ENCODE data around the gene MACROD2.

MACROD2 gene

GRCh38 chr20:16018881-16019280, 2023.6 kb downstream of the MACROD2 start:
- Histone ChIP-seq H3K27ac (ENCODE audit: extremely low read depth, low read depth, low read length) (no peak overlapping the region), H3K36me3 (ENCODE audit: control insufficient read depth in 2 of 2, insufficient read depth in 1 of 2, low read length in 2 of 2) (no peaks in the 10 kb centered on the region), H3K9me3 (ENCODE audit: control insufficient read depth, insufficient read depth, low read depth, low read length) (no peaks in the 10 kb centered on the region), H3K4me1 (ENCODE audit: control insufficient read depth, insufficient read depth, low read length) (no peaks in the 10 kb centered on the region), H3K4me3 (ENCODE audit: low read depth, low read length) (no peak overlapping the region)
- POLR2A ChIA-PET = no interaction called here
- TF ChIP-seq ZNF658 (tag by site-specific recombination; IDR thresholded peaks at IDR 0.05) (no peak), ZNF513 (tag by site-specific recombination; IDR thresholded peaks at IDR 0.05) (no peak), ZNF561 (tag by site-specific recombination; IDR thresholded peaks at IDR 0.05; ENCODE audit: borderline replicate concordance) (no peak), ZNF558 (tag by site-specific recombination; IDR thresholded peaks at IDR 0.05) (no peak), ZBTB7A (tag by site-specific recombination; IDR thresholded peaks at IDR 0.05; ENCODE audit: low read depth) (no peak), ZNF138 (tag by site-specific recombination; IDR thresholded peaks at IDR 0.05; ENCODE audit: borderline replicate concordance) (no peak), ZFP3 (tag by site-specific recombination; IDR thresholded peaks at IDR 0.05; ENCODE audit: low read depth) (no peak), CTCF (tag by site-specific recombination; IDR thresholded peaks at IDR 0.05) (no peak), ZNF548 (tag by site-specific recombination; IDR thresholded peaks at IDR 0.05) (no peak), ZNF621 (tag by site-specific recombination; IDR thresholded peaks at IDR 0.05) (no peak), ZNF37A (tag by site-specific recombination; IDR thresholded peaks at IDR 0.05) (no peak), ZNF239 (tag by site-specific recombination; IDR thresholded peaks at IDR 0.05) (no peak), GLI4 (tag by site-specific recombination; IDR thresholded peaks at IDR 0.05) (no peak), ZNF398 (tag by site-specific recombination; IDR thresholded peaks at IDR 0.05) (no peak), SCRT1 (tag by site-specific recombination; IDR thresholded peaks at IDR 0.05; ENCODE audit: borderline replicate concordance) (no peak), ZNF501 (tag by site-specific recombination; IDR thresholded peaks at IDR 0.05) (no peak), ZNF184 (tag by site-specific recombination; IDR thresholded peaks at IDR 0.05) (no peak), KLF7 (tag by site-specific recombination; IDR thresholded peaks at IDR 0.05; ENCODE audit: borderline replicate concordance) (no peak), ZBTB26 (tag by site-specific recombination; optimal IDR thresholded peaks at IDR 0.05) (no peak)
- CTCF ChIA-PET = interaction anchor here (1.0 kb wide), 1 partner anchor 11 kb away, joined by 3 read pairs; no protein-coding TSS in a partner anchor

- TF ChIP-seq SP3 (tag by site-specific recombination; IDR thresholded peaks at IDR 0.05) = no peak
- TF ChIP-seq ZNF600 (tag by site-specific recombination; IDR thresholded peaks at IDR 0.05) = no peak
- TF ChIP-seq ZXDB (tag by site-specific recombination; IDR thresholded peaks at IDR 0.05) = no peak
- TF ChIP-seq ZNF169 (tag by site-specific recombination; IDR thresholded peaks at IDR 0.05) = no peak
- TF ChIP-seq ZSCAN30 (tag by site-specific recombination; IDR thresholded peaks at IDR 0.05) = no peak
- TF ChIP-seq ZNF426 (tag by site-specific recombination; IDR thresholded peaks at IDR 0.05) = no peak
- Histone ChIP-seq H3K4me1 (ENCODE audit: control insufficient read depth, insufficient read depth, low read length) (no peaks in the 10 kb centered on the region), H3K27ac (ENCODE audit: extremely low read depth, low read depth, low read length) (no peak overlapping the region), H3K36me3 (ENCODE audit: control insufficient read depth in 2 of 2, insufficient read depth in 1 of 2, low read length in 2 of 2) (no peaks in the 10 kb centered on the region), H3K9me3 (ENCODE audit: control insufficient read depth, insufficient read depth, low read depth, low read length) (no peaks in the 10 kb centered on the region), H3K4me3 (ENCODE audit: low read depth, low read length) (no peak overlapping the region)
- ChIA-PET POLR2A (no interaction called here), CTCF (no interaction called here)
Observed at GRCh38 chr20:16020971-16021370, 2025.7 kb downstream of the MACROD2 start.
